ENCODE results near the gene TMEM127.

Gene TMEM127

GRCh38 chr2:96265840-96266679, at the start of gene TMEM127, which contains the start of gene CIAO1:
TMEM127 (minus strand) TSS chr2:96265997; CDS start chr2:96265381, 616 bp downstream.
CIAO1 (plus strand) TSS chr2:96266225; CDS start chr2:96266351, 126 bp downstream.
- peak within 1 kb of the TSS; percentile 95 for H3K4me3 ChIP-seq (replicated peaks; ENCODE audit: low read depth, low read length)
- DNase-seq (ENCODE audit: extremely low read depth, low read depth) = peak; percentile 89
- TF ChIP-seq, protein P1, sequence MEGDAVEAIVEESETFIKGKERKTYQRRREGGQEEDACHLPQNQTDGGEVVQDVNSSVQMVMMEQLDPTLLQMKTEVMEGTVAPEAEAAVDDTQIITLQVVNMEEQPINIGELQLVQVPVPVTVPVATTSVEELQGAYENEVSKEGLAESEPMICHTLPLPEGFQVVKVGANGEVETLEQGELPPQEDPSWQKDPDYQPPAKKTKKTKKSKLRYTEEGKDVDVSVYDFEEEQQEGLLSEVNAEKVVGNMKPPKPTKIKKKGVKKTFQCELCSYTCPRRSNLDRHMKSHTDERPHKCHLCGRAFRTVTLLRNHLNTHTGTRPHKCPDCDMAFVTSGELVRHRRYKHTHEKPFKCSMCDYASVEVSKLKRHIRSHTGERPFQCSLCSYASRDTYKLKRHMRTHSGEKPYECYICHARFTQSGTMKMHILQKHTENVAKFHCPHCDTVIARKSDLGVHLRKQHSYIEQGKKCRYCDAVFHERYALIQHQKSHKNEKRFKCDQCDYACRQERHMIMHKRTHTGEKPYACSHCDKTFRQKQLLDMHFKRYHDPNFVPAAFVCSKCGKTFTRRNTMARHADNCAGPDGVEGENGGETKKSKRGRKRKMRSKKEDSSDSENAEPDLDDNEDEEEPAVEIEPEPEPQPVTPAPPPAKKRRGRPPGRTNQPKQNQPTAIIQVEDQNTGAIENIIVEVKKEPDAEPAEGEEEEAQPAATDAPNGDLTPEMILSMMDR (IDR thresholded peaks at IDR 0.05; ENCODE audit: low read depth, low read length, missing control alignments) = peak; percentile 23

DNA sequence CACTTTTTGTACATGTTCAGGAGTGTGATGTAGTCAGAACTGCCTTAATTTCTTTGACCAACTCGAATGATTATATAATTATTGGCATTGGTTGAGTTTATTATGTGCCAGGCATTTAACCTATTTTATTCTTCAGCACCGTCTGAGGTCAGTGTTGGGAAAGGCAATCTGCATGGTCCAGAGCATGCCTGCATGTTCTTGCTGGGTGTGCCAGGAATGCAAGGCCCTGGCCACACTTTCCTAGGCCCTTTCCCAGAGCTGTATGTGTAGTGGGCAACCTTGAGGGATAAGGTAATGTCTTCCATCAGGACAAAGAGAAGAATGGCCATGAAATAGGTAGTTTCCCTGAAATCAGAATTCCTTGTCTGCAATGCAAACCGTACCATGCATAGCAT, 49.2 kb upstream of the TMEM127 start:
- no peak overlapping the region for H3K4me3 ChIP-seq (replicated peaks; ENCODE audit: low read depth, low read length)
- no peak for DNase-seq (ENCODE audit: extremely low read depth, low read depth)
- TF ChIP-seq, protein P1 (IDR thresholded peaks at IDR 0.05; ENCODE audit: low read depth, low read length, missing control alignments) = no peak

GRCh38 chr2:96308248-96308647, 42.5 kb upstream of the TMEM127 start:
- TF ChIP-seq, protein P1 (IDR thresholded peaks at IDR 0.05; ENCODE audit: low read depth, low read length, missing control alignments) = no peak
- DNase-seq (ENCODE audit: extremely low read depth, low read depth) = no peak
- no peak overlapping the region for H3K4me3 ChIP-seq (replicated peaks; ENCODE audit: low read depth, low read length)

DNA sequence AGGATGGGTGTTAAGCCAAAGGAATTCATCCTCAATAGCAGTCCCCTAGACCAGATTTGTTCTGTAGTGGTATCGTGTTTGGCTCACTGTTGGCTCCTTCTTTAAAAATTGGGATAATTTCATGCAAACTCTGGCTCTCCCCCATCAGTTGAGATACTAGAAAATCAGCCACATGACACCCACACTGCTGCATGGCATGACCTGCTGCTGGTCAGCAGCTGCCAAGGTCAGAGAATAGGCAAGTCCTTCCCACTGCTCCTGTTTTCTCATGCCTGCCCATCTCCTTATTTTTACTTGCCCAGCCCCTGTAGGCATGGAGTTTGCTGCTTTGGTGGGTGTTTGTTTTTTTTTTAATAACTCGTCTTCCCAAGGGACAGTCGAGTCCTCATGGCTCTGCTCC, 40.6 kb upstream of the TMEM127 start:
- no peak for DNase-seq (ENCODE audit: extremely low read depth, low read depth)
- H3K4me3 ChIP-seq (replicated peaks; ENCODE audit: low read depth, low read length) = peak overlapping the region; percentile 97
- TF ChIP-seq, protein P1 (IDR thresholded peaks at IDR 0.05; ENCODE audit: low read depth, low read length, missing control alignments) = no peak

- DNase-seq (ENCODE audit: extremely low read depth, low read depth) = no peak
- H3K4me3 ChIP-seq (replicated peaks; ENCODE audit: low read depth, low read length) = peak overlapping the region; percentile 97
- TF ChIP-seq, protein P1 (IDR thresholded peaks at IDR 0.05; ENCODE audit: low read depth, low read length, missing control alignments) = no peak
These were observed 40.1 kb upstream of the TMEM127 start for GRCh38 chr2:96305979-96306308.

- TF ChIP-seq, protein P1 (IDR thresholded peaks at IDR 0.05; ENCODE audit: low read depth, low read length, missing control alignments) = no peak
- DNase-seq (ENCODE audit: extremely low read depth, low read depth) = peak; percentile 44
- H3K4me3 ChIP-seq (replicated peaks; ENCODE audit: low read depth, low read length) = peak within 1 kb of the TSS; percentile 97
These were observed 39.5 kb upstream of the TMEM127 start, which contains the start of gene SNRNP200 for GRCh38 chr2:96305091-96305978. SNRNP200 (minus strand) TSS chr2:96305546; CDS start chr2:96305437, 109 bp downstream.

Data from HFF-Myc (cell line).